ENCODE results near the gene NOS3. TPM values are rescaled to one million over a fixed set of nuclear protein-coding genes. Genes with fewer than 3 reads are reported as not detected.

Gene NOS3
- total and polyA plus RNA-seq, 9 of the 15 experiments (the other 6 are each of a cell fraction or from before 2014, with no cell fraction given), result 1.1 to 121 (median 23.6) TPM

DNA sequence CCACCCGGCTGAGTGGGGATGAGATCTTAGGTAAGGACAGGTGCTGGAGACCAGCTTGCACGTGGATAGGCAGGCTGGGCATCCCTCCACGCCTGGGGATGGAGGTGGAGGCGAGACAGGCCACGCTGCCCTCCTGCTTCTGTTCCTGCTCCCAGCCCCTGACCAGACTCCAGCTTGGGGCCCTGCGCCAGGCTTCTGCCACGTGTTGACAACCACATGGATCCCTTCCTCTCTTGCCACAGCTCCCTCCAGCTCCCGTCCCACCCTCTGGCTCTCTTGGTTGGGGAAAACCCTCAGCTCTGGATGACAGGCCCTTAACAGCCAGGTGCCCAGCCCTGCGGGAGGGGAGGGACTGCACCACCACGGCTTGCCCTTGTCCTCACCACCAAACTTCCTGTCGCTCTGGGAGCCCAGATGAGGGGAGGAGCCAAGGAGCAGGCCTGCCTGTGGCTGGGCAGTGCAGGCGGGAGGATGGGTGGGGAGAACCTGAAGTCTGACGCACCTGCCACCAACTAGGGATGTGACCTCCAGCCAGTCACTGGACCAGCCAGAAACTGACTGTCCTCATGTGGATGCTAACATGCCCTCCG lies 48.7 kb upstream of the NOS3 start:
- no peaks in the 10 kb centered on the region for H3K79me2 ChIP-seq (ENCODE audit: control insufficient read depth, insufficient read depth, low read length)
- ATAC-seq (peak; percentile 18), DNase-seq (ENCODE audit: extremely low read depth in 1 of 4, low spot score in 3 of 4) (peak in 2 of 4 experiments; percentile 63 to 68), FAIRE-seq (no peak)
- POLR2A ChIA-PET, result interaction anchor here (0.7 to 3.8 kb wide), 10 partner anchors 8 to 176 kb away, joined by 3 to 20 read pairs (median 4); no protein-coding TSS in a partner anchor
- intact Hi-C loops (cut with micrococcal nuclease) (no loop called here), in situ Hi-C loops (cut with MboI) (no loop called here)
- no peaks in the 10 kb centered on the region for H3K9me1 ChIP-seq (ENCODE audit: control insufficient read depth, insufficient read depth, low read length)
- no peaks in the 10 kb centered on the region for H3K9me3 ChIP-seq (replicated peaks; ENCODE audit: control insufficient read depth, insufficient read depth, low read depth, low read length)
- no peak overlapping the region for H3K4me2 ChIP-seq (ENCODE audit: insufficient read depth, low read length)
- TF ChIP-seq BRD4 (IDR thresholded peaks at IDR 0.05), result no peak
- TF ChIP-seq CREB1 (IDR thresholded peaks at IDR 0.05), result no peak
- TF ChIP-seq CREB1 (CRISPR knock-in tag; IDR thresholded peaks at IDR 0.05), result 0 out of 2 replicates have a peak, but pooled peaks have one; percentile 19
- 0 out of 2 replicates have a peak, but pooled peaks have one; percentile 35 for TF ChIP-seq TAF15 (IDR thresholded peaks at IDR 0.05; ENCODE audit: low read depth, low read length)
- no peak for TF ChIP-seq KLF6 (CRISPR knock-in tag; IDR thresholded peaks at IDR 0.05; ENCODE audit: borderline replicate concordance)
- no peak for TF ChIP-seq SMAD1 (IDR thresholded peaks at IDR 0.05; ENCODE audit: low read depth, low read length, partially characterized antibody)
- TF ChIP-seq, protein P1, sequence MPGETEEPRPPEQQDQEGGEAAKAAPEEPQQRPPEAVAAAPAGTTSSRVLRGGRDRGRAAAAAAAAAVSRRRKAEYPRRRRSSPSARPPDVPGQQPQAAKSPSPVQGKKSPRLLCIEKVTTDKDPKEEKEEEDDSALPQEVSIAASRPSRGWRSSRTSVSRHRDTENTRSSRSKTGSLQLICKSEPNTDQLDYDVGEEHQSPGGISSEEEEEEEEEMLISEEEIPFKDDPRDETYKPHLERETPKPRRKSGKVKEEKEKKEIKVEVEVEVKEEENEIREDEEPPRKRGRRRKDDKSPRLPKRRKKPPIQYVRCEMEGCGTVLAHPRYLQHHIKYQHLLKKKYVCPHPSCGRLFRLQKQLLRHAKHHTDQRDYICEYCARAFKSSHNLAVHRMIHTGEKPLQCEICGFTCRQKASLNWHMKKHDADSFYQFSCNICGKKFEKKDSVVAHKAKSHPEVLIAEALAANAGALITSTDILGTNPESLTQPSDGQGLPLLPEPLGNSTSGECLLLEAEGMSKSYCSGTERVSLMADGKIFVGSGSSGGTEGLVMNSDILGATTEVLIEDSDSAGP (CRISPR knock-in tag; IDR thresholded peaks at IDR 0.05), result 0 out of 2 replicates have a peak, but pooled peaks have one; percentile 9
- peak; percentile 6 for TF ChIP-seq HMGN3 (IDR thresholded peaks at IDR 0.05; ENCODE audit: borderline replicate concordance, extremely low read depth, insufficient read length, low read depth, low read length)
- peak; percentile 82 for TF ChIP-seq RERE (CRISPR knock-in tag; IDR thresholded peaks at IDR 0.05; ENCODE audit: borderline replicate concordance)
- TF ChIP-seq ZNF511 (CRISPR knock-in tag; IDR thresholded peaks at IDR 0.05), result 0 out of 2 replicates have a peak, but pooled peaks have one; percentile 25
- no peak for TF ChIP-seq SIN3B (IDR thresholded peaks at IDR 0.05; ENCODE audit: low read depth)
- TF ChIP-seq TCF7L2 (IDR thresholded peaks at IDR 0.05; ENCODE audit: low read depth, low read length), result no peak
- TF ChIP-seq POLR2G (IDR thresholded peaks at IDR 0.05; ENCODE audit: low read depth, low read length), result peak; percentile 74
- TF ChIP-seq RUNX1 (IDR thresholded peaks at IDR 0.05; ENCODE audit: low read depth), result peak; percentile 39; the same call in 1 of the 2 replicates
- H3K4me1 ChIP-seq (replicated peaks in 1 of 2; ENCODE audit: control insufficient read depth in 2 of 2, insufficient read depth in 2 of 2, low read length in 2 of 2), result peaks cover 15 to 64% of the 10 kb centered on the region in 2 experiments; a peak in 4 of 5 replicates
- H3K36me3 ChIP-seq (ENCODE audit: control insufficient read depth, insufficient read depth, low read length), result peaks cover 33% of the 10 kb centered on the region
- WGBS (ENCODE audit: insufficient coverage, low coverage, missing lambda C conversion rate), result 61% methylated on average over 14 of the region's 14 CpGs
- H3K27me3 ChIP-seq (ENCODE audit: control insufficient read depth in 2 of 2, insufficient read depth in 2 of 2, low read length in 2 of 2), result no peaks in the 10 kb centered on the region
- CTCF ChIA-PET (ENCODE audit: low intra/inter-chr PET ratio), result no interaction called here
- BruUV-seq (replicated peaks), result no TSS peak
- peaks cover 8% of the 10 kb centered on the region; the same call in 1 of the 2 replicates for H4K20me1 ChIP-seq (replicated peaks; ENCODE audit: control insufficient read depth, insufficient read depth, low read length)
- H3K9ac ChIP-seq (ENCODE audit: insufficient read depth in 1 of 2, low read depth in 2 of 2, low read length in 2 of 2), result peak overlapping the region in 1 of 2 experiments; percentile 53; a peak in 2 of 4 replicates
- no peak overlapping the region for H3K4me3 ChIP-seq
- H2AFZ ChIP-seq (ENCODE audit: low read depth, low read length), result peak overlapping the region; percentile 22; the same call in 1 of the 2 replicates
- H3K27ac ChIP-seq (ENCODE audit: extremely low read depth, low read depth, low read length), result no peak overlapping the region

Measured in K562 (cell line).